Pancreas (tissue), 10 donors: Measurements from ENCODE around the gene TGFB3. TPM values are rescaled to one million over a fixed set of nuclear protein-coding genes. Genes with fewer than 3 reads are reported as not detected.

ENCODE experiments used
- ATAC-seq, 4 donors: fragments of 200-7000 bp; cut with Tn5 transposase; one replicate each; pipeline versions ENCODE4 v1.8.0 to v1.9.1; 2020; ENCODE audit warnings: mild to moderate bottlenecking in 4 of 4, moderate library complexity in 4 of 4
- DNase-seq, 6 donors: peaks; one replicate each; pipeline ENCODE4 v3.0.0-alpha.2; 2020
- FAIRE-seq: peaks from 2 replicates; lab custom pipeline; 2012; peaks lifted over from hg19 to GRCh38; lab: Jason Lieb, UNC
- H3K27ac ChIP-seq, 4 donors: fragments of 200-600 bp; sonication (generic); 1 replicate in 3 of 4; 2 replicates in 1 of 4; pipeline versions ENCODE4 v1.5.0 to v1.8.0; 2020
- H3K27me3 ChIP-seq, 4 donors: fragments of 200-600 bp; one replicate each; pipeline ENCODE4 v1.8.0; 2021
- H3K36me3 ChIP-seq, 3 donors: fragments of 200-600 bp; sonication (generic) in 1 of 3; one replicate each; pipeline versions ENCODE4 v1.5.0 to v1.8.0; 2020 to 2021
- H3K4me1 ChIP-seq, 3 donors: fragments of 200-600 bp; one replicate each; pipeline ENCODE4 v1.8.0; 2021
- H3K4me3 ChIP-seq, 4 donors: fragments of 200-600 bp; sonication (generic) in 2 of 4; one replicate each; pipeline versions ENCODE4 v1.5.0 to v1.8.0; 2020 to 2021
- H3K9me3 ChIP-seq, 4 donors: fragments of 200-600 bp; one replicate each; pipeline ENCODE4 v1.8.0; 2021
- WGBS, 2 donors: extraction: QIAGEN DNeasy Blood & Tissue Kit; methylation state at CpG; one replicate each; pipeline ENCODE4 v1.1.7; 2013; 5-methylcytosine and 5-hydroxymethylcytosine counted together
- intact Hi-C, 3 donors: fragments of 100-400 bp; cut with DNase I; formaldehyde crosslinking; loops; one replicate each; pipeline versions ENCODE4 v1.11.1 to v1.14.2; 2022
- polyA plus RNA-seq, 2 donors: library from polyadenylated mRNA; stranded (reverse); fragments of 200-250 nt; gene quantifications; one replicate each; pipeline ENCODE4 v1.2.3, GENCODE V29; 2013
- total RNA-seq, 6 donors: library from RNA; stranded (reverse); fragmentation: NEBNext Ultra II Directional in 4 of 6; extraction: Animal tissue kit (Norgen Biotek cat#: 25700) in 4 of 6; gene quantifications; one replicate each; pipeline versions ENCODE4 v1.2.1 to v1.2.4, GENCODE V29; 2021 to 2023
- TF ChIP-seq, protein P1 (sequence below), 4 donors: fragments of 200-600 bp; sonication (generic) in 3 of 4; IDR thresholded peaks; one replicate each; pipeline versions ENCODE4 v1.5.0 to v1.8.0; 2021; ENCODE audit warnings: antibody characterized with exemption in 4 of 4
- donor health status: healthy with polysubstance abuse.
- donor health status: DM: no; HTN: no; CAD: no; lungs with moderate emphysema.
- donor health status: DM: no; HTN: no; CAD: no.
- donor health status: control.
- donor health status: control.
- donor health status: Bipolar disorder and iron deficiency.
- donor health status: DM: yes; HTN: yes; CAD: no.
- donor health status: DM: no; HTN: no; CAD: no.
- donor health status: DM: no; HTN: no; CAD: no.
- donor health status: DM: yes; HTN: yes; CAD: no.

TGFB3 gene
- 10 to 100 TPM; 11.6 to 57.2 (median 42.2) TPM for total RNA-seq
- 10 to 100 TPM; 22.3 to 25.7 TPM for polyA plus RNA-seq

DNA sequence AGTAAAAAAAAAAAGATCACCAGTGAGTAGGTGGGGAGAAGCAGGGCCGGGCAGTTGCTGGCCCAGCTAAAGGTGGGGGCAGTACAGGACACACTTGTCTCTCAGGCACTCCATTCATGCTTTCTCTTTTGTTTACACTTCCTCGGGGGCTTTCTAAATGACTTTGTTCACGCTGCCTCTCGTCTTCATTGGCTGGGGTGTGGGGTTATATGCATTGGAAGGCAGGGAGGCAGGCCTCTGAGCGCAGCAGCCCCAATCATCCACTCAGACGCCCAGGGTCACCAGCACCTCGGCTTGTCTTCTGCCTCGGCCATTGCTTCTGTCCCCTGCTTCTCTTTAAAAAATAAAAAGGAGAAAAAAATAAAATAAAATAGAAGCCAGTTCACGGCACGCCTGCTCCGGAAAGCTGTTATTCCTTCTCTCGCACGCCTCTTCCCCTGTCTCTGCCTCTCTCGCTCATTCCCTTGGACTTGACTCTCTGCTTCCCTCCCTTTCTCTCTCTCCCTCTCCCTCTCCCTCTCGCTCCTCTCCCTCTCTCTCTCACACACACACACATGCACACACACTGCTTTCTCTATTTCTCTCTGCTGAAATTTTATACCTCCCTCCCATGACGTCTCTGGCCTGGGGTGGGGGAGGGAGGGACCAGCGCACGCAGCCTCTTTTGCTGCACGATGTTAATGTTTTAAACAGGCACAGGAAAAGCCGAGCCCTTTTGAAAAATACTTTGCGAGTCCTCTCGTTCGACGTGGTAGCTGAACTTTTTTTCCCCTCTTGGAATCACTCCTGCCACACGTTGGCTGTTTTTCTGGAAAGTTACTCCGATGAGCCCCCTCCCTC is at the start of gene TGFB3:
TSS of gene TGFB3 (minus strand) at position 570 of the 840 bp plus-strand sequence. CDS start 1,102 bp downstream, outside the sequence.
- H3K27ac ChIP-seq, result peak within 1 kb of the TSS; percentile 95 to 99 (median 98)
- TF ChIP-seq, protein P1, sequence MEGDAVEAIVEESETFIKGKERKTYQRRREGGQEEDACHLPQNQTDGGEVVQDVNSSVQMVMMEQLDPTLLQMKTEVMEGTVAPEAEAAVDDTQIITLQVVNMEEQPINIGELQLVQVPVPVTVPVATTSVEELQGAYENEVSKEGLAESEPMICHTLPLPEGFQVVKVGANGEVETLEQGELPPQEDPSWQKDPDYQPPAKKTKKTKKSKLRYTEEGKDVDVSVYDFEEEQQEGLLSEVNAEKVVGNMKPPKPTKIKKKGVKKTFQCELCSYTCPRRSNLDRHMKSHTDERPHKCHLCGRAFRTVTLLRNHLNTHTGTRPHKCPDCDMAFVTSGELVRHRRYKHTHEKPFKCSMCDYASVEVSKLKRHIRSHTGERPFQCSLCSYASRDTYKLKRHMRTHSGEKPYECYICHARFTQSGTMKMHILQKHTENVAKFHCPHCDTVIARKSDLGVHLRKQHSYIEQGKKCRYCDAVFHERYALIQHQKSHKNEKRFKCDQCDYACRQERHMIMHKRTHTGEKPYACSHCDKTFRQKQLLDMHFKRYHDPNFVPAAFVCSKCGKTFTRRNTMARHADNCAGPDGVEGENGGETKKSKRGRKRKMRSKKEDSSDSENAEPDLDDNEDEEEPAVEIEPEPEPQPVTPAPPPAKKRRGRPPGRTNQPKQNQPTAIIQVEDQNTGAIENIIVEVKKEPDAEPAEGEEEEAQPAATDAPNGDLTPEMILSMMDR (IDR thresholded peaks at IDR 0.05), result no peak
- H3K36me3 ChIP-seq, result no peaks in the 10 kb centered on the region
- no peaks in the 10 kb centered on the region for H3K27me3 ChIP-seq
- peak; percentile 63 to 67 (median 66) for ATAC-seq
- intact Hi-C loops, result loop anchor here in 2 of 3 donors (5.0 kb wide), 1 partner anchor 274 kb away; no protein-coding TSS in a partner anchor
- peak within 1 kb of the TSS; percentile 42 to 80 (median 64) for H3K4me3 ChIP-seq
- WGBS, 2 donors, result 0 to 1% methylated on average over 26 of the region's 26 CpGs
- peaks cover 15 to 39% (median 31%) of the 10 kb centered on the region in 3 donors for H3K4me1 ChIP-seq
- FAIRE-seq, result no peak
- peak in 4 of 6 donors; percentile 69 to 80 (median 79) for DNase-seq
- no peaks in the 10 kb centered on the region for H3K9me3 ChIP-seq

DNA sequence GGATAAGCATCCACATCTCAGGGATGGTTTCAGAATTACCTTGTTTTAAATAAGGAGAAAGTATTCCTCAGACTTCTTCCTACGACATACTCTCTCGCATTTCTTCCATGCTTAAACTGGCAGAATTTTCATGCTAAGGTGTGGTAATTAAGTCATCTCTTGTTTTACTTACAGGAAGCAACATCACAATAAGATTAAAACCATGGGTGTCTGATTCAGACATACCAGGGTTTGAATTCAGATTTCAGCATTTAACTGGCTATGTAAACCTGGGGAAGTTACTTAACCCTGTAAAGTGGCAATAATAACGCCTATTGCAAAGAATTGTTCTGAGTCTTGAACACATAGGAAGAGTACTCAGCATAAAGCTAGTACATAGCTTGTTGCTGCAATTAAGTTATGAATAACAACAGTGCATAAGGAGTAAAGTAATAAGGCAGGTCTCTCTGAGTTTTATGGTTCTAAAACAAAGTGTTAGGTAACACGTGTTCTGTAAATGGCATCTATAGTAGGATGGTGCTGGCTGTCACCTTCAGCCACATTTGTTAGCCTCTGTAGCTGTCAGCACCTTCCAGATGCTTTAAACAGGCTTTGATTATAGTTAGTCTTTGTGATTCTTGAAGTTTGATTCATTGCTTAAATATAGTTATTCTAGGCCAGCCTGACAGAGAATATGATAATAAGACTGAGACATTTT is 42.6 kb upstream of the TGFB3 start:
- 93% methylated on average over 4 of the region's 4 CpGs for WGBS, 2 donors
- Histone ChIP-seq H3K27ac (no peak overlapping the region), H3K9me3 (no peaks in the 10 kb centered on the region), H3K4me1 (no peaks in the 10 kb centered on the region), H3K4me3 (no peak overlapping the region), H3K36me3 (peaks cover 0 to 2% (median 0%) of the 10 kb centered on the region in 3 donors), H3K27me3 (no peaks in the 10 kb centered on the region)
- ATAC-seq (no peak), FAIRE-seq (no peak), DNase-seq (no peak)
- intact Hi-C loops, result no loop called here
- TF ChIP-seq, protein P1 (IDR thresholded peaks at IDR 0.05), result no peak

DNA sequence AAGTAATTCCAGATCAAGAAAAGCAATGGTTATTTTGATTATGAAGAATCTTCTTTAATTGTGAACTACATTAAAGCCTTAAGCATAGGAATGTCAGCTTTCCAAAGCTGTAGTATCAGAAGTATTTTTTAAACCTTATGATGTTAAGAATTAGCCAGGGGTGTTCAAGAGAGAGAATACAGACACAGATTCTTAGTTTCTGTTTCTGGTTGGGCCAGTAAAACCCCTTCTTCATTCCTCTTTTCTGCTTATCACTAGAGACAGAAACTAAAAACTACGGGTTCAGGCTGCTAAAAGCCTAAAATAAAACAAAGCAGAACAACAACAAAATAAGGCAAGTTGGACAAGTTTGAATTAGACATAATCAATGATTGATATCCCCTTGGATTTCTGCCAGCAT is 42.0 kb upstream of the TGFB3 start:
- Histone ChIP-seq H3K9me3 (no peaks in the 10 kb centered on the region), H3K4me3 (no peak overlapping the region), H3K36me3 (peaks cover 0 to 5% (median 0%) of the 10 kb centered on the region in 3 donors), H3K27me3 (no peaks in the 10 kb centered on the region), H3K27ac (no peak overlapping the region), H3K4me1 (no peaks in the 10 kb centered on the region)
- TF ChIP-seq, protein P1 (IDR thresholded peaks at IDR 0.05), result no peak
- no peak for FAIRE-seq
- DNase-seq, result no peak
- ATAC-seq, result no peak
- intact Hi-C loops, result no loop called here
- WGBS, 2 donors, result 47 to 48% methylated on average over 1 of the region's 1 CpG

DNA sequence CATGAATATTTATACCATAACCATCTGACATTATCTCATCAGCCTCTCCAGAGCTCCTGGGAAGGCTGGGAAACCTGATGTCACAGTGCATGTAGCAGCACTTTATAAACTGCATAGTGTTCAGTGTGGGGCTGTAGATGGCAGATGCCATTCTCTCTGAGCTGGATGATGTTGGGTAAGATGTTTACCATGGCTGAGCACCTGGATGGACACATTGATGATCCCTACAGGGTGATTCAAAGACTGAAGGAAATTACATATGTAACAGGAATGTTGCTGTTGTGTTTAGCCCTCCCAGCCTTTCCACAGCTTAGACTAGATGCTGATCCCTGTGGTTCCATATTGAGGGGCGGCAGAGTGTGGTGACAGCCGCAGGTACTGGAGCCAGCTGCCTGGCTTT is 41.2 kb upstream of the TGFB3 start:
- FAIRE-seq, result no peak
- 97 to 98% methylated on average over 2 of the region's 2 CpGs for WGBS, 2 donors
- no peaks in the 10 kb centered on the region for H3K4me1 ChIP-seq
- no peak for DNase-seq
- H3K27me3 ChIP-seq, result no peaks in the 10 kb centered on the region
- H3K4me3 ChIP-seq, result no peak overlapping the region
- no peak overlapping the region for H3K27ac ChIP-seq
- H3K9me3 ChIP-seq, result no peaks in the 10 kb centered on the region
- no peak for ATAC-seq
- TF ChIP-seq, protein P1 (IDR thresholded peaks at IDR 0.05), result no peak
- H3K36me3 ChIP-seq, result peaks cover 0 to 5% (median 0%) of the 10 kb centered on the region in 3 donors
- intact Hi-C loops, result no loop called here
